Posterior cingulate gyrus (tissue), 11 donors: ENCODE measurements around the gene PTPN5.
"Not testable (repeated sequence)": the region's sequence is repeated elsewhere in the genome, so short reads cannot be mapped to it uniquely, and the experiment has no call there.

Experiments used
- DNase-seq, 10 donors: peaks; one replicate each; pipeline versions ENCODE4 v3.0.0 to v3.0.0-alpha.2; 2020 to 2021; ENCODE audit warnings: mixed read lengths in 3 of 10
- intact Hi-C: fragments of 100-400 bp; cut with DNase I; formaldehyde crosslinking; loops from one replicate; pipeline ENCODE4 v1.15.1; 2023

PTPN5 gene

GRCh38 chr11:18791207-18791968, at the start of gene PTPN5:
PTPN5 (minus strand) TSS chr11:18791798; CDS start chr11:18771958, 19,840 bp downstream.
- peak in 8 of 10 donors; percentile 37 to 92 (median 55) for DNase-seq

GRCh38 chr11:18836417-18836816, 44.8 kb upstream of the PTPN5 start:
- DNase-seq = no peak
- intact Hi-C loops = no loop called here

More at GRCh38 chr11:18791207-18791968, at the start of gene PTPN5:
- intact Hi-C loops = no loop called here

- intact Hi-C loops = no loop called here
- DNase-seq = no peak
Observed at GRCh38 chr11:18834754-18835466, 43.3 kb upstream of the PTPN5 start.

- intact Hi-C loops, DNase-seq: not testable (repeated sequence)
Observed at GRCh38 chr11:18820160-18820559, 28.6 kb upstream of the PTPN5 start.

GRCh38 chr11:18804199-18804999, 12.8 kb upstream of the PTPN5 start:
- intact Hi-C loops = no loop called here
- DNase-seq = no peak

GRCh38 chr11:18802381-18803257, 11.0 kb upstream of the PTPN5 start:
- peak in 6 of 10 donors; percentile 44 to 91 (median 56) for DNase-seq

GRCh38 chr11:18798799-18799469, 7.3 kb upstream of the PTPN5 start:
- intact Hi-C loops = no loop called here
- DNase-seq = no peak

More at GRCh38 chr11:18802381-18803257, 11.0 kb upstream of the PTPN5 start:
- intact Hi-C loops = no loop called here

GRCh38 chr11:18794956-18795355, 3.4 kb upstream of the PTPN5 start:
- intact Hi-C loops = no loop called here
- no peak for DNase-seq

GRCh38 chr11:18792827-18793226, 1.2 kb upstream of the PTPN5 start:
- DNase-seq = no peak
- intact Hi-C loops = no loop called here

GRCh38 chr11:18791969-18792628, 501 bp upstream of the PTPN5 start:
- intact Hi-C loops = no loop called here
- DNase-seq = peak in 5 of 10 donors; percentile 29 to 89 (median 72)

GRCh38 chr11:18790883-18791206, 753 bp downstream of the PTPN5 start:
- DNase-seq = peak in 2 of 10 donors; percentile 40 to 44
- intact Hi-C loops = no loop called here

- intact Hi-C loops = no loop called here
- no peak for DNase-seq
Observed at GRCh38 chr11:18789942-18790341, 1.7 kb downstream of the PTPN5 start.

GRCh38 chr11:18785411-18785810, 6.2 kb downstream of the PTPN5 start:
- intact Hi-C loops = no loop called here
- peak in 1 of 10 donors; percentile 7 for DNase-seq

GRCh38 chr11:18780896-18781295, 10.7 kb downstream of the PTPN5 start:
- DNase-seq = no peak
- intact Hi-C loops = no loop called here

- intact Hi-C loops = no loop called here
- DNase-seq = no peak
Observed at GRCh38 chr11:18780329-18780728, 11.3 kb downstream of the PTPN5 start.

GRCh38 chr11:18778468-18778867, 13.1 kb downstream of the PTPN5 start:
- intact Hi-C loops = no loop called here
- no peak for DNase-seq

- intact Hi-C loops = no loop called here
- no peak for DNase-seq
Observed at GRCh38 chr11:18776324-18776723, 15.3 kb downstream of the PTPN5 start.

- intact Hi-C loops = no loop called here
- peak in 4 of 10 donors; percentile 36 to 85 (median 47) for DNase-seq
Observed at GRCh38 chr11:18775492-18776292, 15.9 kb downstream of the PTPN5 start.
